Femur (tissue), 1 donor: ENCODE data around the gene ENTR1.

Source experiments
- DNase-seq: peaks from one replicate; pipeline ENCODE4 v3.0.0-alpha.2; 2017

The ENTR1 gene

GRCh38 chr9:136358888-136359287, 51.5 kb downstream of the ENTR1 start:
- DNase-seq: no peak

DNA sequence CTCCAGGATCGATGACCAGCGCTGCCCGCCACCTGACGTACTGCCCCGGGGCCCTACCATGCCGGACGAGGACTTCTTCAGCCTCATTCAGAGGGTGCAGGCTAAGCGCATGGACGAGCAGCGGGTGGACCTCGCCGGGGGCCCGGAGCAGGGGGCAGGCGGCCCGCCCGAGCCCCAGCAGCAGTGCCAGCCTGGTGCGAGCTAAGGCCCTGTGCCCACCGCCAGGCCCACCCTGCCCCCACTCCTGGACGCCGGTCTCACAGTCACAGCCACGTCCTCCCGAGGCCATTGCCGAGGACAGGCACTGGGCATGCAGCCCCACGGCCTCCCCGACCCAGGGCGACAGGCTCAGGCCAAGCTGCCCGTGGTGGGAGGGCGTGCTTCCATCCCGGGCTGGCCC, 52.4 kb downstream of the ENTR1 start:
- no peak for DNase-seq

DNA sequence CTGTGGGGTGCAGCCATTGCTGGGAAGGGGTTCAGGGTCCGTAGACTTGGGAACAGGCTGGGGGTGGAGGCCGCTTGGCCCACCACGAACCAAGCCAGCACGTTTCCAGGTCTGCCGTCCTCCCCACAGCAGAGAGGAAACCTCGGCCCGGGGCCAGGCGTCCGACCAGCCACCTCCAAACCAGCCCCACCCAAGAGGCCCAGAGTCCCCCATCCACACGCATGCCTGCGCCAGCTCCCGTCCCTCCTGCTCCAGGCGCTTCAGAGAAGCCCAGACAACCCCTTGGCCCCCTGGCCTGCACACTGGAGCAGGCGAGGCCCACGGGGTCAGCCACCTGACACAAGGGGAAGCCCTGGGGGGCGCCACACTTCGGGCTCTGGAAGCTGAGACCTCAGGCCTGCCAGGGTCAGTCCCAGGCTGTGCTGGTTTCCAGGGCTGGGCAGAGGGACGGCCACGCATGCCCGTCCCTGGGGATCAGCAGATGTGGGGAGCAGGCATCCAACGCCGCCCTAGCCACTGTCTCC, 53.1 kb downstream of the ENTR1 start:
- DNase-seq: no peak

DNA sequence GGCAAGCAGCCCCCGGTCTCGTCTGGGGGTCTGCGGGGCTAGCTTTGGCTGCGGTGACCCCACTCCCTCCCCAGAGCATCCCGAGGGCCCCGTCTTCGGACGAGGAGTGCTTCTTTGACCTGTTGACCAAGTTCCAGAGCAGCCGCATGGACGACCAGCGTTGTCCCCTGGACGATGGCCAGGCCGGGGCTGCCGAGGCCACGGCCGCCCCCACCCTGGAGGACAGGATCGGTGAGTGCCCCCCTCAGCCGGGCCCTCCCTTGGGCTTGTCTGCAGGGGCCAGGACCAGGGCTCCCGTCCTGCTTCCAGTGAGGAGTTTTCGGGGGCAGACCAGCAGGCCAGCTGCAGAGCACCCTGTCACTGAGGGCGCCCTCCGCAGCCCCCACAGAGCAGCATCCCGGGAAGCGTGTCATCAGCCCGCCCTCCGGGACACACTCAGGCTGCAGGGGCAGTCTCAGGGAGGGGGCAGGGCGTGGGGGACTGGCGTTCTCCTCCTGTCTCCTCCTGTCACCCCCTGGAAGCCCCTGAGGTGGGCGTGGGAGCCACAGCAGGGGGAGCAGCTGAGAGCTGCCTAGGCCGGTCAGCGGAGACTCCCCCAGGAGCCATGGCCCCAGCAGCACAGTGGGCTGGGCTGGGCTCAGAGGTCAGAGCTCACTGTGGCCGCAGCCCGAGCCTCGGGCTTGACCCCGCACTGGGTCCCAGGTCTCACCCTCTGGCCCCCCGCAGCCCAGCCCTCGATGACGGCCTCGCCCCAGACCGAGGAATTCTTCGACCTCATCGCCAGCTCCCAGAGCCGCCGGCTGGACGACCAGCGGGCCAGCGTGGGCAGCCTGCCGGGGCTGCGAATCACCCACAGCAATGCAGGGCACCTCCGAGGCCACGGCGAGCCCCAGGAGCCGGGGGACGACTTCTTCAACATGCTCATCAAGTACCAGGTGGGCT, 54.5 kb downstream of the ENTR1 start:
- DNase-seq: no peak

GRCh38 chr9:136354592-136355085, 55.8 kb downstream of the ENTR1 start:
- DNase-seq: no peak

DNA sequence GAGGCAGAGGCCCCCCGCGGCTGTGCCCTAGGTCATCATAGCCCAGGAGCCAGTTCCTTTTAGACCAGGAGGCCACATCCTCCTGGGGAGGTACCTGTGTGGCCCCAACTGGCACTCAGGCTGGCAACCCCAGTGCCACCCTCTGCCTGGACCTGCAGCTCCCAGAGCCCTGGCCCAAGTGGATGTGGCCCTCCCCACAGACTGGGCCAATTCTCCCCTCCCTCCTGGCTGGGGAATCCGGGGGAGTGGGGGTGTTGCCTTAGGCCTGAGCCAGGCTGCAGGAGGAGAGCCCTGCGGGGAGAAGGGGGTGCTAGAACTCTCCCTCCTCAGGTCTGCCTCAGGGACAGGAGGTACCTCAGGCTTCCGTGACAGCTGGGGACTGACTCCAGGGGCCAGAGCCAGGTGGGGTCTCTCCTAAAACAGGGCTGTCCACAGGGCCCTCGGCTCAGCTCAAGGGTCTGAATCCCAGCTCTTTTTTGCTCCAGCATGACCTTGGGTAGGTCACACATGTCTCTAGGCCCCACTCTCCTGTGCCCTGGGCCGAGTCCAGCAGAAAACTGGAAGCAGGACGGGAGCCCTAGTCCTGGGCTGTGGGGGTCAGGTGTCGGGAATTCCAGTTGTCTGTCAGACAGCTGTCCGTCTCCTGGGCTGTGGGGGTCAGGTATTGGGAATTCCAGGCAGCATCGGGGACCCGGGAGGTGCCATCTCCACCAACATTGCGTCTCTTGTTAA, 56.5 kb downstream of the ENTR1 start:
- no peak for DNase-seq

DNA sequence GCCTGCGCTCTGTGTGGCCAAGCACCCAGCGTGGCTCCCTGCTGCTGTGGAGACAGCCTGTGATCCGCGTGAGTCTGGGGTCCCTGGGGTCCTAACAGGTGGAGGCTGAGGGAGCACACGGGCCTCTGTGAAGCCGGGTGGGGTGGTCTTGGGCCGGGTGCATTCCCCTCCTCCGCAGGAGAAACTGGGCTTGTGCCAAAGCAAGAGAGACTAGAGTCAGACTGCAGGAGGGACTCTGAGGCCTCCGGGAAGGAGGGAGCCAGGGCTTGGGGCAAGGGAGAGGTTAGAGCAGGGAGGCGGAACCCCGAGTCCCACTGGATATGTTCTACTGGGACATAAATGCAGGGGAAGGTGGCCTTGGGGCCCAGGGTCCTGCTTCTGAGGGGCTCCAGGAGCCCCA, 57.3 kb downstream of the ENTR1 start:
- DNase-seq: no peak

DNA sequence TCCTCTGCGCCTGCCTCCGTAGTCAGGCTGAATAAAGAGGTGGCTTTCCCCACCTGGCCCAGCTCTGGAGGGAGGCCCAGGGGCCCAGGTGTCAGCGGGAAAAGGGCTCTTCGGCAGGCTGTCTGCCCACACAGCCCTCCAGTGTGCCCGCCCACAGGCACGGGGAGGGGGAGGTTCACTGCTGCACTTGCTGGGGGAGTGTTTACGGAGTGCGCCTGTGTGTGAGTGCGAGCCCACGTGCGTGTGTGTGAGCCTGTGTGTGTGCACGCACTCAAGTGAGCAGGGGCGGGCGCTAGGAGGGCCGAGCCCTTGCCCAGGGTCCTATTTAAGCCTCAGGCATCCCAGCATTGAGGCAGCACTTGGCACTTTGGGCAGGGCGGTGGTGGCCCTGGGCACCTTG, 57.7 kb downstream of the ENTR1 start:
- DNase-seq: no peak
